Measurements from ENCODE around the gene FOXO6. TPM values are rescaled to one million over a fixed set of nuclear protein-coding genes. Genes with fewer than 3 reads are reported as not detected.

FOXO6 gene
- 0.15 and 0.17 TPM in 2 replicates for total RNA-seq
- total RNA-seq (2013), result 0.37 TPM
- 0.06 and 0.50 TPM in 2 replicates for polyA plus RNA-seq
- polyA minus RNA-seq, result 0.94 and 2.2 TPM in 2 replicates

GRCh38 chr1:41360786-41361494, at the start of gene FOXO6:
FOXO6 (plus strand) TSS chr1:41361434.
- H3K4me1 Mint-ChIP-seq, result peaks cover 29% of the 10 kb centered on the region
- peak within 1 kb of the TSS; percentile 97 for H3K4me2 ChIP-seq (replicated peaks; ENCODE audit: low read depth, low read length, poor library complexity, severe bottlenecking)
- peaks cover 5% of the 10 kb centered on the region for H4K20me1 ChIP-seq (ENCODE audit: control insufficient read depth, insufficient read depth, low read length, poor library complexity, severe bottlenecking)
- no peaks in the 10 kb centered on the region for H3K36me3 ChIP-seq (replicated peaks in 1 of 2; ENCODE audit: control extremely low read depth in 1 of 2, control insufficient read depth in 1 of 2, extremely low read depth in 1 of 2, insufficient read depth in 2 of 2, low read length in 1 of 2)
- peaks cover 35% of the 10 kb centered on the region for H3K27me3 Mint-ChIP-seq
- TF ChIP-seq, protein P1, sequence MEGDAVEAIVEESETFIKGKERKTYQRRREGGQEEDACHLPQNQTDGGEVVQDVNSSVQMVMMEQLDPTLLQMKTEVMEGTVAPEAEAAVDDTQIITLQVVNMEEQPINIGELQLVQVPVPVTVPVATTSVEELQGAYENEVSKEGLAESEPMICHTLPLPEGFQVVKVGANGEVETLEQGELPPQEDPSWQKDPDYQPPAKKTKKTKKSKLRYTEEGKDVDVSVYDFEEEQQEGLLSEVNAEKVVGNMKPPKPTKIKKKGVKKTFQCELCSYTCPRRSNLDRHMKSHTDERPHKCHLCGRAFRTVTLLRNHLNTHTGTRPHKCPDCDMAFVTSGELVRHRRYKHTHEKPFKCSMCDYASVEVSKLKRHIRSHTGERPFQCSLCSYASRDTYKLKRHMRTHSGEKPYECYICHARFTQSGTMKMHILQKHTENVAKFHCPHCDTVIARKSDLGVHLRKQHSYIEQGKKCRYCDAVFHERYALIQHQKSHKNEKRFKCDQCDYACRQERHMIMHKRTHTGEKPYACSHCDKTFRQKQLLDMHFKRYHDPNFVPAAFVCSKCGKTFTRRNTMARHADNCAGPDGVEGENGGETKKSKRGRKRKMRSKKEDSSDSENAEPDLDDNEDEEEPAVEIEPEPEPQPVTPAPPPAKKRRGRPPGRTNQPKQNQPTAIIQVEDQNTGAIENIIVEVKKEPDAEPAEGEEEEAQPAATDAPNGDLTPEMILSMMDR (IDR thresholded peaks at IDR 0.05), result peak; percentile 48
- TF ChIP-seq EZH2 (IDR thresholded peaks at IDR 0.05; ENCODE audit: borderline replicate concordance, insufficient read depth, low read depth, low read length, poor library complexity, severe bottlenecking), result no peak
- H3K4me3 ChIP-seq (ENCODE audit: control extremely low read depth in 1 of 5, extremely low read depth in 1 of 5, insufficient read depth in 1 of 5, low read depth in 2 of 5, low read length in 4 of 5), result peak within 1 kb of the TSS in 4 of 5 experiments; percentile 32 to 63 (median 49)
- H3K27me3 ChIP-seq (replicated peaks in 1 of 4; ENCODE audit: control extremely low read depth in 1 of 4, control insufficient read depth in 3 of 4, insufficient read depth in 4 of 4, low read length in 3 of 4), result peaks cover 0 to 61% (median 20%) of the 10 kb centered on the region in 4 experiments
- ChIA-PET CTCF (interaction anchor here (0.9 to 1.9 kb wide), 3 partner anchors 19 to 57 kb away, joined by 3 to 4 read pairs (median 3); no protein-coding TSS in a partner anchor), POLR2A (interaction anchor here (0.7 kb wide), 1 partner anchor 21 kb away, joined by 4 read pairs; no protein-coding TSS in a partner anchor)
- peak within 1 kb of the TSS in 1 of 2 donors; percentile 58 for H3K27ac ChIP-seq (ENCODE audit: low read length in 2 of 2)
- peak within 1 kb of the TSS; percentile 62 for H2AFZ ChIP-seq (ENCODE audit: insufficient read depth, low read depth, low read length, poor library complexity, severe bottlenecking)
- ATAC-seq (ENCODE audit: low read depth) (peak; percentile 93), DNase-seq (peak; percentile 97)
- peak within 1 kb of the TSS; percentile 66 for H3K9ac ChIP-seq (ENCODE audit: low read length)
- peaks cover 0 to 5% (median 0%) of the 10 kb centered on the region in 3 donors for H3K9me3 ChIP-seq (ENCODE audit: control extremely low read depth in 1 of 3, control insufficient read depth in 2 of 3, insufficient read depth in 1 of 3, low read length in 2 of 3)
- H3K4me1 ChIP-seq (ENCODE audit: control insufficient read depth in 2 of 2, insufficient read depth in 2 of 2, low read length in 2 of 2), result peaks cover 23 to 30% of the 10 kb centered on the region in 2 donors
- peak within 1 kb of the TSS; percentile 80 for H3K4me3 Mint-ChIP-seq
- intact Hi-C loops (cut with micrococcal nuclease), result loop anchor here (2.0 to 5.0 kb wide), 2 partner anchors 22 to 119 kb away; partner anchors contain the start of gene SCMH1
- WGBS (ENCODE audit: insufficient coverage), result 3% methylated on average over 61 of the region's 63 CpGs
- no peaks in the 10 kb centered on the region for H3K79me2 ChIP-seq (ENCODE audit: control insufficient read depth, insufficient read depth, low read length)
- H3K27ac Mint-ChIP-seq, result peak within 1 kb of the TSS; percentile 48
- H3K9me3 Mint-ChIP-seq (ENCODE audit: insufficient read depth), result no peaks in the 10 kb centered on the region

Measured in B cell (primary cell).